HEK293T (cell line): ENCODE measurements around the gene SEMA7A.

Experiments
- CTCF ChIA-PET: fragments of 350-600 bp; formaldehyde crosslinking; extraction: SDS; loops from one replicate; lab custom pipeline; 2021; ENCODE audit warnings: antibody characterized with exemption, inconsistent platforms; lab: Yijun Ruan, JAX
- POLR2A ChIA-PET: fragments of 350-600 bp; formaldehyde crosslinking; extraction: SDS; loops from one replicate; lab custom pipeline; 2020; ENCODE audit warnings: antibody characterized with exemption, inconsistent platforms; lab: Yijun Ruan, JAX
- DNase-seq: peaks from one replicate; pipeline ENCODE4 v3.0.0; 2012; ENCODE audit warnings: mixed read lengths; ENCODE audit errors: extremely low spot score
- ARNT ChIP-seq: fragments of 450-650 bp; IDR thresholded peaks from 2 replicates; pipeline ENCODE4 v1.6.1; 2017; ENCODE audit warnings: mild to moderate bottlenecking
- BHLHE40 ChIP-seq: fragments of 450-650 bp; IDR thresholded peaks from 2 replicates; pipeline ENCODE4 v1.6.1; 2016; ENCODE audit warnings: mild to moderate bottlenecking, moderate library complexity, borderline replicate concordance
- CTBP1 ChIP-seq: fragments of 450-650 bp; IDR thresholded peaks from 2 replicates; pipeline ENCODE4 v1.6.1; 2016; ENCODE audit warnings: borderline replicate concordance
- ELF4 ChIP-seq: fragments of 450-650 bp; IDR thresholded peaks from 2 replicates; pipeline ENCODE4 v1.6.1; 2017; ENCODE audit warnings: antibody characterized with exemption
- FOXA1 ChIP-seq: fragments of 450-650 bp; IDR thresholded peaks from 2 replicates; pipeline ENCODE4 v1.6.1; 2016; ENCODE audit warnings: mild to moderate bottlenecking
- FOXK2 ChIP-seq: fragments of 450-650 bp; IDR thresholded peaks from 2 replicates; pipeline ENCODE4 v1.6.1; 2016; ENCODE audit warnings: mild to moderate bottlenecking
- FOXM1 ChIP-seq: fragments of 450-650 bp; IDR thresholded peaks from 2 replicates; pipeline ENCODE4 v1.6.1; 2017; ENCODE audit warnings: mild to moderate bottlenecking, borderline replicate concordance
- HDGF ChIP-seq: fragments of 450-650 bp; IDR thresholded peaks from 2 replicates; pipeline ENCODE4 v1.6.1; 2017; ENCODE audit warnings: antibody characterized with exemption, borderline replicate concordance
- L3MBTL2 ChIP-seq: fragments of 450-650 bp; conservative IDR thresholded peaks from 2 replicates; pipeline ENCODE4 v1.6.1; 2016; ENCODE audit warnings: mild to moderate bottlenecking
- LEF1 ChIP-seq: fragments of 450-650 bp; IDR thresholded peaks from 2 replicates; pipeline ENCODE4 v1.6.1; 2017; ENCODE audit warnings: mild to moderate bottlenecking, borderline replicate concordance
- NFRKB ChIP-seq: fragments of 450-650 bp; IDR thresholded peaks from 2 replicates; pipeline ENCODE4 v1.6.1; 2016; ENCODE audit warnings: mild to moderate bottlenecking, moderate library complexity
- PKNOX1 ChIP-seq: fragments of 450-650 bp; IDR thresholded peaks from 2 replicates; pipeline ENCODE4 v1.6.1; 2016
- SP1 ChIP-seq: fragments of 450-650 bp; IDR thresholded peaks from 2 replicates; pipeline ENCODE4 v1.6.1; 2017
- SUZ12 ChIP-seq: fragments of 450-650 bp; IDR thresholded peaks from 2 replicates; pipeline ENCODE4 v1.6.1; 2016; ENCODE audit warnings: mild to moderate bottlenecking
- TARDBP ChIP-seq: fragments of 450-650 bp; IDR thresholded peaks from 2 replicates; pipeline ENCODE4 v1.6.1; 2016
- ZNF384 ChIP-seq: fragments of 450-650 bp; IDR thresholded peaks from 2 replicates; pipeline ENCODE4 v1.6.1; 2016

The SEMA7A gene

DNA sequence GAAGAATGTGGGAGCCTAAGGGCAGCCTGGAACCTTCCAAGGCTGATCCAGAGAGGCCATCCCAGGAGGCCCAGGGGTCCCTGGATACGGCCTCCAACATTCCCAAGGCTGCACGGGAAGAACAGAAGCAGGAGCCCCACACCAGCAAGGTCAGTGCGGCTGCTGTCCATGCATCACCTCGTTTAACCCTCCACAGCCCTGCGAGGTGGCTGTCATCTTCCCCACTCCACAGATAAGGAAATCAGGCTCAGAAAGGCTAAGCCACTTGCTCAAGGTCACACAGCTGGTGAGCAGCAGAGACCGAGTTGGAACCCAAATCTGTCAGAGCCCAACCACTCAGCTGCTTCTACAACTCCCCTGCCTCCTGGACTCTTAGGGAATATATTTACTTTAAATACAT, 21.6 kb downstream of the SEMA7A start:
- TF ChIP-seq PKNOX1, result no peak
- TF ChIP-seq ARNT, result no peak
- TF ChIP-seq NFRKB, result no peak
- TF ChIP-seq CTBP1, result no peak
- no peak for TF ChIP-seq FOXA1
- no peak for TF ChIP-seq L3MBTL2
- DNase-seq, result no peak
- POLR2A ChIA-PET, result no interaction called here
- CTCF ChIA-PET, result interaction anchor here (0.7 to 1.3 kb wide), 3 partner anchors 9 to 212 kb away, joined by 3 to 4 read pairs (median 4); no protein-coding TSS in a partner anchor

DNA sequence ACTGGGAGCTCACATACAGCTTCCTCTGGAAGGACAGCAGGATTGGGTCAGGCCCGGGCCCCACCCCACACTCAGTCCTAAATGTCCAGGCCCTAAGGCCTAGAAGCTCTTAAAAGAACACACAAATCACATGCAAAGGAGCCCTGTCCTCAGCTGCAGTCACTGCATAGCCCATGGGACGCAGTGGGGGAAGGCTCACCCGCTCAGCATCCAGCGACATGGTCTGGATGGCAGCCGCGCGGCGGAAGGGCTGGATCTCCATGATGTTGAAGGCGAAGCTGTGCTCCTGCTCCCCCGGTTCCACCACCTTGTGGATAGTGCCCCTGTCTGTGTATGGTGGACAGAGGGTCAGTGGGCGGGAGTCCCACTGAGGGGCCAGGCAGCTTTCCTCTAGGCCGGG, 22.1 kb downstream of the SEMA7A start:
- no peak for TF ChIP-seq ZNF384
- ChIA-PET CTCF (interaction anchor here (0.7 kb wide), 1 partner anchor 91 kb away, joined by 4 read pairs; no protein-coding TSS in a partner anchor), POLR2A (interaction anchor here (1.3 kb wide), 1 partner anchor 14 kb away, joined by 3 read pairs; no protein-coding TSS in a partner anchor)
- DNase-seq, result no peak

DNA sequence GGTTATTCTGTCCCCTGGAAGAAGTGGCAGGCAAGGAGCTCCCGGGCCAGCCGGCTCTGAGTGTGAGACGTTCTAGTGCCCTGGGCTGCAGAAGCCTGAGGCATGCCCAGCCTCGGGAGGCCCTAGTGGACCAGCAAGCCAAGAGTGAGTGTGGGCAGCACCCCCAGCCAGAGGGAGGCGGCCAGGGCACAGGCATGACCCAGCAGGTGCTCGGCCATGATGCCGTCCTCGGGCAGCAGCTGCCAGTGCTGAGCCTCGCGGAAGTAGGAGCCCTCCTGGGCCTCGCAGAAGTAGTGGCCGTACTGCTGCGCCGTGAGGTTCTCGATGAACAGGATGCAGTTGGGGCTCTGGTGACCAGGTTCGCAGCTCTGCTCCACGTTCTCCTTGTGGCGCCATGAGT, 23.3 kb downstream of the SEMA7A start:
- ChIA-PET POLR2A (interaction anchor here (1.1 to 1.3 kb wide), 2 partner anchors 13 to 17 kb away, joined by 3 read pairs; no protein-coding TSS in a partner anchor), CTCF (no interaction called here)
- TF ChIP-seq L3MBTL2, result no peak
- TF ChIP-seq NFRKB, result no peak
- TF ChIP-seq SUZ12, result no peak
- TF ChIP-seq ZNF384, result no peak
- TF ChIP-seq ARNT, result no peak
- no peak for TF ChIP-seq HDGF
- DNase-seq, result no peak

DNA sequence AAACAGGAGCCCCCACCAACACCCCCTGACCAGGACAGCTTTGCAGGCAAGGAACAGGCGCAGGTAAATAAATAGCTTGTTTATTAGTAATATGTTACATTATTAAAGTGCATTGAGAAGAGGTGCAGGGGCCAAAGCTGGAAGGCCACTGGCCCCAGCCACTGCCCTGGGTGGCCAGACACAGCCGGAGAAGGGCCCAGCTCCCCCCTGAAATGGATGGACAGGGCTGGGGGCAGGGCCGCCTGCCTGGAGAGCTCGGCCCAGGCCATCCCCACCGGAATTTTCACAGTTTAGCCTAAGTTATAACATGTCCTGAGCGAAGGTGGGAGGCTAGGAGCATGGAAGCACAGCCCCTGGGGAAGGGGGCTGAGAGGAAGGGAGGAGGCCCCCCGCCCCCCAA, 24.5 kb downstream of the SEMA7A start:
- TF ChIP-seq HDGF (no peak), LEF1 (no peak), SP1 (no peak), L3MBTL2 (no peak), TARDBP (no peak)
- ChIA-PET CTCF (no interaction called here), POLR2A (interaction anchor here (1.1 to 1.4 kb wide), 3 partner anchors 18 to 204 kb away, joined by 3 read pairs; partner anchors contain the start of gene UBL7)
- no peak for DNase-seq

GRCh38 chr15:74408815-74409214, 24.9 kb downstream of the SEMA7A start:
- no peak for TF ChIP-seq ARNT
- no peak for TF ChIP-seq ZNF384
- no peak for TF ChIP-seq NFRKB
- TF ChIP-seq CTBP1, result no peak
- TF ChIP-seq SP1, result no peak
- TF ChIP-seq BHLHE40, result no peak
- no peak for TF ChIP-seq ELF4
- no peak for TF ChIP-seq SUZ12
- TF ChIP-seq FOXA1, result no peak
- no peak for TF ChIP-seq LEF1
- TF ChIP-seq HDGF, result no peak
- TF ChIP-seq PKNOX1, result no peak
- TF ChIP-seq TARDBP, result no peak
- no peak for TF ChIP-seq FOXM1
- TF ChIP-seq L3MBTL2, result no peak
- no peak for TF ChIP-seq FOXK2
- no peak for DNase-seq
- ChIA-PET POLR2A (interaction anchor here (1.3 to 1.4 kb wide), 2 partner anchors 52 to 204 kb away, joined by 3 read pairs; partner anchors contain the start of gene UBL7), CTCF (no interaction called here)

DNA sequence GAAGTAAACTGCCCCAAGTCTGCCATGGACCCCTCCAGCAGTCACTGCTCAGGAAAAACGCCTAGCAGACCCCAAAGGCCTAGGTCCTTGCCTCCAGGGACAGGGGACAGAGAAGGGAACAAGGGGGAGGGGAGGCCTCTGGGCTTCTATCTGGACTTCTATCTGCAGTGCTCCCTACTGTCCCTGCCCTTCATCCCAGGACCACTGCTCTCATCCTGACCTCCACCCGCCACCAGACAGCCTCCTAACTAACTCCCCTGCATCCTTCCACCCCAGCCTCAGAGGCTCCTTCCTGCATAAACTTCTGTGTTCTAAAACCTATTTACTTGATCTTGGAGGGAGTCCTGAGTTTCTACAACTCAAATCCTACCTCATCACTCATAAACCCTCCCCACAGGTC, 25.4 kb downstream of the SEMA7A start:
- ChIA-PET CTCF (no interaction called here), POLR2A (no interaction called here)
- DNase-seq, result no peak
- TF ChIP-seq SUZ12 (no peak), CTBP1 (no peak), FOXM1 (no peak)

GRCh38 chr15:74406992-74407705, 26.6 kb downstream of the SEMA7A start:
- ChIA-PET POLR2A (interaction anchor here (1.0 kb wide), 1 partner anchor 191 kb away, joined by 3 read pairs; no protein-coding TSS in a partner anchor), CTCF (interaction anchor here (0.6 kb wide), 1 partner anchor 25 kb away, joined by 3 read pairs; no protein-coding TSS in a partner anchor)
- TF ChIP-seq SP1, result no peak
- no peak for TF ChIP-seq SUZ12
- peak; percentile 32 for DNase-seq

GRCh38 chr15:74406517-74406916, 27.2 kb downstream of the SEMA7A start:
- POLR2A ChIA-PET, result interaction anchor here (1.0 kb wide), 1 partner anchor 192 kb away, joined by 3 read pairs; no protein-coding TSS in a partner anchor
- TF ChIP-seq HDGF (no peak), ZNF384 (no peak), ELF4 (no peak), SUZ12 (no peak), FOXM1 (no peak), FOXK2 (no peak)
- CTCF ChIA-PET, result no interaction called here
- no peak for DNase-seq
